Suppressor macrophage treated with lipopolysaccharide for 4 hours (primary cell): ENCODE measurements around the gene TMIGD3.

Source experiments
- DNase-seq: peaks from one replicate; pipeline ENCODE4 v3.0.0-alpha.2; 2020

The TMIGD3 gene

GRCh38 chr1:111474106-111474505 lies 29.3 kb downstream of the TMIGD3 start:
- no peak for DNase-seq

- no peak for DNase-seq
Measured at GRCh38 chr1:111471538-111471937, 31.9 kb downstream of the TMIGD3 start.

GRCh38 chr1:111471012-111471411 lies 32.4 kb downstream of the TMIGD3 start:
- DNase-seq = peak; percentile 92

DNA sequence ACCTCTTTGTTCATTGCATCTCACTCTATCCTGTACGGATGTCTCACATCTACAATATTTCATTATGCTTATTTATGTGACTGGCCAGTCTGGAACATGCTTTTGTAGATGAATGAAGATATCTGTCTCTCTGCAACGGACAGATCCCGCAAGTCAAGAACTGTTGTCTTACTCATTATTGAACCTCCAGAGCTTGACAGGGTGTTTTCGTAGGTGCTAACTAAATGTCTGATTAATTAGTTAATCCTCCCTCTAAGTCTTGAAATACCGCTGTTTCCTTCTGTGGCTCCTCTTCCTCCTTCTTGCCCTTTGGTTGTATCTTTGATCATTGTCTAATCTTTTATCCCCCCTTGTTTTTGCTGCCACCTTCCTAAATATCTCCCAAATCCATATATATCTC lies 32.8 kb downstream of the TMIGD3 start:
- no peak for DNase-seq

DNA sequence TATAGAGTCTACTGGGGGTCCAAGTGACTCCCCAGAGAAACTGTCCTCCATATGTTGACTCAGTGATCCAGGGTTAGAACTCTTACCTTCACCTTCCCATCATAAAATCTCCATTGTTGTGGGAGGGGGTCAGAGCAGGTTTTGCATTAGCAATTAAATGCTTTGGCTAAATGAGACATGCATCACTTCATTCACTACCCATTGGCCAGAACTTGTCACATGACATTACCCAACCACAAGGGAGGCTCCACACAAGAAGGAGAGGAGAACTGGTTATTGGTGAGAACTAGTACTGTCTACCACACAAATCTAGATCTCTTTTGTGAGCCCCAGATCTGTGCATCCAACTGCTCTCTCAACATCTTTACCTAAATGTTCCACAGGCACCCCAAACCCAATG lies 33.9 kb downstream of the TMIGD3 start:
- no peak for DNase-seq

DNA sequence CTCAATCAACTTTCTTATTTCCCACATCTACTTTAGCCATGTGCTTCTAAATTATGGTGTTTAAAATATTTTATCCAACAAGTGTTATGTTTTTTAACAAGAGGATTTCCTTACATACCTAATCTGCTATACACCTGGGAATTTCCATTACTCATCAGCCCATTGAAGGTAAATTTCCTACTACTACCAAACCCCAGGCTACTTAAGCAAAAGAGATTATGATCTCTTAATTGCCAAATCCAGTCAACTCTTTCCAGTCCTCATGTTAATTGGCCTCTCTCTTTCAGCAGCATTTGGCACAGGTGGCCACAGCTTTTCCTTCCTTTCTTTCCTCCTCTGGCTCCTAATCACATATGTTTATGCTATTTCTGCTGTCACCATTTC lies 34.7 kb downstream of the TMIGD3 start:
- DNase-seq = no peak

DNA sequence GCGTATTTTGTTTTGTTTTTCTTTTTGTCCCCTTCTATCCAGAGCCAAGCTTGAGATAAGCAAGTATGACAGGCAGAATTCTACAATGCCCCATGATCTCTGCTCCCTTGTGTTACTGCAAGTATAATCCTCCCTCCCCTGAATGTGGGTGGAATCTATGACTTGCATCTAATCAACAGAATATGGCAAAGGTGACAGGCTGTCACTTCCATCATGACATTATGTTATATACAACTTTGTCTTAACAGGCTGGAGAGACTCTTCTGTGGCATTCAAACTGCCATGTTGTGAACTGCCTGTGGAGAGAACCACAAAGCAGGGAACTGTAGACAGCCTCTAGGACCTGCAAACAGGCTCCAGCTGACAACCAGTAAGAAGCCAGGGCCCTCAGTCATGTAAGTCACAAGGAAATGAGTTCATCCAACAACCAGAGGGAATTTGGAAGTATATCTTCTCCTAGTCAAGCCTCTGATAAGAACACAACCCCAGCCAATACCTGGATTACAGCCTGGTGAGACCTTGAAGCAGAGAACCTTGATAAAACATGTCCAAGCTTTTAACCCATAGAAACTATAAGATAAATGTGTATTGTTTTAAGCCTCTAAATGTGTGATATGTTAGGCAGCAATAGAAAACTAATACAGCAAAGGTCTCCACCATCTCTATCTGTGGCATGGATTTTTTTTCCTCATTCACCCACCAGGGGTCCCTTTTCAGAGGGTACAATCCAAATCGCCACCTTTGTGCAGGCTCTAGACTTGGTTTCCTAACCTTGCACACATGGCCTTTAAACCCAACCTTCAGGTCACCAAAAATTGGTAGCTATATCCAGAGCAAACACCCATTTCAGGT lies 35.3 kb downstream of the TMIGD3 start:
- peak; percentile 35 for DNase-seq

DNA sequence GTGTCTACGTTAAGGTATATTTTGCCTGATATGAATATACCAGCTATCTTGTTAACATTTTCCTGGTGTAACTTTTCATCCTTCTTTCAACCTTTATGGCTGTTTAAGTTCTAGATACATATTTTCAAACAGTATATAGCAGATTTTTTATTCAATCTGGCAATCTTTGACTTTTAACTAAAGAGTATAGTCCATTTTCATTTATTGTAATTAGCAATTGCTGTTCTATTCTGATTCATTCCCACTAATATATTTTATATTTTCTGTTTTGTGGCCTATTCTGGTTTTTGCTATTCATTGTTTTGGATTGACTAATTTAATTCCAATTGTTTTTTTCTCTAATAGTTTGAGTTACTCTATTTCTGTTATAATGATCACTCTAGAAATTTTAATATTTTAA lies 37.0 kb downstream of the TMIGD3 start:
- DNase-seq = no peak

GRCh38 chr1:111465754-111466153 lies 37.7 kb downstream of the TMIGD3 start:
- no peak for DNase-seq

DNA sequence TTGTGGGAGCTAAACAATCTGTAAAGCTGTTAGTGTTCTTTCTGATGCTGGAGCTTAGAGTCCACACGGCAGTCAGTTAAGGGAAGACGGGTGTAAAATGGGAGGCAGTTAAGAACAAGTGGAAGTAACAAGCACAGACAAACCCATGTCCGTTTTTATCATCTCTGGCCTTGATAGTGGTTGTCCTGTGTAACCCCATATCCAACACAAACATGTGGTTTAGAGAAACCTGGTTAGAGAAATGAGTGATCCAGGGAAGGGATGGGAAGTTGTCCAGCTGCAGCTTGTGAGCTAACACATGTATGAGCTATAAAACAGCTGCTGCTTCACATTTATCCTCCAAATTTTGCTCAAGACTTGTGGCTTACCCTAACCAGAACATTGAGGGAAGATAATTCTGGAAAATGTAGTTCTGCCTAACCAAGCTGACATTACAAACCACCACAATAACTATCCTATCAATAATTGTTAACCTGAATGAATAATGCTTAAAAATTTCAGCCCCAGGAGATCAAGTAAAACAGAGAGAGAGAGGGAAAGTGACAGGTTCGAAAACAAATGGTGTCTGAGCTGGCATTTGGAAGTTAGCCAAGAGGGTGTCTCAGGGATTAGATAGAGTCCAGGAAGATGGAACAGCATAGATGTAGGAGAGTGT lies 40.3 kb downstream of the TMIGD3 start:
- no peak for DNase-seq

DNA sequence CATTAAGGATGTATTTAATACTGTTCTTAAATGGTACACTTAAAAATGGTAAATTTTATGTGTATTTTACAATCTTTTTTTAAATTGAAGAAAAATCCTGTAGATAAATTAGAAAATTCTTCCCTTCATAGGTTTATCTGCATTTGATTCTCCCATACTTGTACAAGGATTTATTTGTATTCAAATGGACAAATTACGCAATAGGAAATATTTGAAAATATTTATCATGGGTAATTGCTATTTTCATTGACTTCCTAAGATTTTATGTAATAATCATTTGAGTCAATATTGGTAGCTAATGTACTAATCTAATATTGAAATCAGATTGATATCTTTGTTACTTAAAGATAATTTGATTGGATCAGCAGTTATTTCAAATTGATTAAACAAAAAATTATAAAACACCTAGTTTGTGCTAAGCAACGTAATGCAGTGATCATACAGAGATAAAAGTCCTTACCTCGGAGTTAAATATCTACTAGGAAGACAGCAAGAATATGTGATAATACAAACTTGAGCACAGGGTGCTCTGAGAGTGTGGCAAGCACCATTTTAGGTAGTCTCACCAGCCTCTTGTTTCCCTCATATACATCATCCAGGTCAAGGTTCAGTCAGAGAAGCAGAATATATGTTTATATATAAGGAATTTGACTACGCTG lies 40.9 kb downstream of the TMIGD3 start:
- no peak for DNase-seq

DNA sequence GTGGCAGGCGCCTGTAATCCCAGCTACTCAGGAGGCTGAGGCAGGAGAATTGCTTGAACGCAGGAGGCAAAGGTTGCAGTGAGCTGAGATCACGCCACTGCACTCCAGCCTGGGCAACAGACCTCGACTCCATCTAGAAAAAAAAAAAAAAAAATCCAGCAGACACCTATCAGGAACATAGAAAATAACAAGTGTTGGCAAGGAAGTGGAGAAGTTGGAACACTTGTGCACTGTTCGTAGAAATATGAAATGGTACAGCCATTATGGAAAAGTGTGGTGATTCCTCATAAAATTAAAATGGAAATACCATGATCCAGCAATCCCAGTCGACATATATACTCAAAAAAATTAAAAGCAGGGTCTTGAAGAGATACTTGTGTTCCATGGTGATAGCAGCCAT lies 41.7 kb downstream of the TMIGD3 start:
- no peak for DNase-seq

DNA sequence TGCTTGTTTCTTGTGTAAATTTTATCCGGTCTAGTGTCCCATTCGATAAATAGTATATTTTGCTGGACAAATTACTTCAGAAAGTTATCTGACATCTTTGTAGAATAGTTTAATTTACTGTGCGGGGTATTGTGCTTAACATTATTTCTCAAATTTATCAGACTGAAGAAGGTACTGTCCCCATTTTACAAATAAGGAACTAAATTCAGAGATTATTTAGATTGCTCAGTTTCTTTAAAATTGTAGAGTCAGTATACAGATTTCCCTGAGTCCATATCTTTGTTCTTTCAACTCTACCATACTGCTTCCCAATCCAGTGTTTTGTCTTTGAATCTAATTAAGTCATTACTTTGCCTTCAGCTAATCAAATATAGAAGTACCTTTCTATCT lies 47.8 kb downstream of the TMIGD3 start:
- DNase-seq = no peak

DNA sequence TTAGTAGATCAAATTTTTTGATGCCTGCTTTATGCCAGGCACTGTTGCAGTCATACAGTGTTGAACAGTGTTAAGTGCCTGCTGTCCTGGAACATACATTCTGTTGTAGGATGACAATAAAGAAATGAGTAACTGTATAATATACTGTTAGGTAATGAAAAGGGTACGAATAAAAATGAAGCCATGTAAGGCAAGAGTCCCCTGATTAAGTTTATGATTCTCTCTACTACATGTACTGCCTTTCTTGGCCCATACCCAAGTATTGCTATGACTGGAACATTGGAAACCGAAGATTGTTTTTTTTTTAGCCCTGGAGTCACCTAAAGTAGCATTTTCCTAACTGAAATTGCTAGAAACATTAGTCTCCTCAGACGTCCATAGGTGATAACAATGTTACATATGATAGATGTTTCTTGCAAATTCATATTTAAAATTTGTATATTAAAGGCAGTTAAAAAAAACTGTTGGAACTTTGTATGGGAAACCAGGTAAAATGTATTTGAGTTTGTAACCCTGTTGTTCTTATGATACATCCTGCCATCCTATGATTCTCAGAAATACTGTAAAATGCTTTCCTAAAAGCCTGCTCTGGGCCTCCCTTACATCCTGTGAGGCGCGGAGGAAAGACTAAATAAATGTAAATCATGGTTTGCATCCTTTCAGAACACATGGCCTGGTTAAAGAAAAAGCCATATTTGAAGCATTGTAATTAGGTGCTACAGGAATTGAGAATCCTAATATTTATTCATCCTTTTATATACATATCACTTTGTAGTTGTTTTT lies 48.4 kb downstream of the TMIGD3 start:
- no peak for DNase-seq

GRCh38 chr1:111453706-111454105 lies 49.7 kb downstream of the TMIGD3 start:
- no peak for DNase-seq

- no peak for DNase-seq
Measured at GRCh38 chr1:111452581-111452980, 50.9 kb downstream of the TMIGD3 start.

DNA sequence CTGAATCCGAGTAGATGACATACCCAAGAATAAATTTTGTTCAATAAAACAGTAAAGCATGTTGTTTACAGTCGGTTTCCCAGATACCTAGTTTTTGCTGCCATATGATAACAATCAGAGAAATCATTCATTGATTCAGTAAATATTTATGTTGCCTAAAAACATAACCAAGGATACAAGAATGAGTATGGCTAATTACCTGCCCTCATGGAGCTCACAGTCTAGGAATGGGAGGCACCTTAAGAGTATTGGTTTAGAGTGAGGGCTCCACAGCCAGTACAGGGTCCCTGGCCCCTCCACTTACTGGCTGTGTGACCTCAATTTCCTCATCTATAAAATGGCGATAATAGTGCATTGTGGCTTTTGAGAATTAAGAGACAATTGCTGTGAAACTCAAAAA lies 53.2 kb downstream of the TMIGD3 start:
- DNase-seq = no peak

- DNase-seq = no peak
Measured at GRCh38 chr1:111449703-111450017, 53.8 kb downstream of the TMIGD3 start.

DNA sequence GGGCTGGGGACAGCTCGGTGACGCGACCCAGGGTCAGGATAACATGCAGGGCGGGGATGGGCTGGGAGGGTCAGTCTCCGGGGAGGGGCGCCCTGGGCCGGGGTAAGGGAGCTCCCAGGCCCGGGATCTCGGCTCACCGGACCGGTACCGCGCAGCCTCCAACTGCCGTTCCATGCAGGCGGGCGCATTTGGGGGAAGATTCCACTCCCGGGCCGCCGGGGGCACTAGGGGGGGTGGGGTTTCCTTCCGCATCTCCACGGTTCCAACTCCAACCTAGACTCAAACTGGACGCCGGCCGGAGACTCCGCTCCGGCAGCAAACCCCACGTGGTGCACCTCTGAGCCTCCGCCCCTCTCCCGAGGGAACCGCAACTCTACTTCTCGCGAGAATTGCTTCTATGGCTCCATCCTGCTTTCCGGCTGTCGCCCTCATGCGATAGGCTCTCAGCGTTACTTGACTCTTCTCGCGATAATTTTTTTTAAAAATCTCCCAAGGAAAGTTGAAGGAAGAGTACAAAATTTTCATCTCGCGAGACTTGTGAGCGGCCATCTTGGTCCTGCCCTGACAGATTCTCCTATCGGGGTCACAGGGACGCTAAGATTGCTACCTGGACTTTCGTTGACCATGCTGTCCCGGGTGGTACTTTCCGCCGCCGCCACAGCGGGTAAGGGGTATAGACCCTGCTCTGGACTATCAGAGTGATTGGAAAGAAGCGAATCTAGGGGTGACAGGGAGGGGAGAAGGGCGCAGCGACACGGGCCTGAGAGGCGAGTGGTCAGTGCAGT lies 54.3 kb downstream of the TMIGD3 start, which contains the start of the genes ATP5PB and WDR77:
Gene ATP5PB, plus strand, starts transcription at position 547 of the 785 bp plus-strand sequence. Its CDS starts 78 bp downstream, at position 625.
Gene WDR77, minus strand, starts transcription at position 339 of the 785 bp plus-strand sequence. Its CDS starts 87 bp downstream, at position 252.
- DNase-seq = peak; percentile 100

DNA sequence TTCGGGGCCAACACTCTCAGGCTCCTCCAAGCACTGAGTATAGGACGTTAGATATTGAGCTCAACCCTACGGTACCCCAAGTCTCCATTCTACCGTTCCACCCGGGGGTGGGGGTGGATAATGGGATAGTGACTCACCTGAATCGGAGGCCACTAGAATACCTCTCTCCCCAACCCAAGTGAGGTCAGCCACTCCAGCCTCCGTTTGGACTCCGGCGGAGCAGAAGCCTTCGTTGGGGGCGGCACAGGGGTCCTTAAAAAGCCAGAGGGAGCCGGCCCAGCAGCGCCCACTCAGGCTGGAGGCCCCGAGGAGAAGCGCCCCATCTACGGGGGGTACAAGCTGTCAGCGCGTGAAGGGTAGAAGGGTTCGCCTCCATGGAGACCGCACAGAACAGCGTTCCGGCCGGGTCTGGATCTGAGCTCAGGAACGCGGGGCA lies 54.9 kb downstream of the TMIGD3 start:
- no peak for DNase-seq

- DNase-seq = no peak
Measured at GRCh38 chr1:111446967-111447892, 56.2 kb downstream of the TMIGD3 start.
